GM21619 (cell line): Measurements from ENCODE around the gene PLEKHA1.

ENCODE experiments used
- ATAC-seq: cut with Tn5 transposase; IDR thresholded peaks from one replicate; pipeline ENCODE4 v1.9.1; 2021; ENCODE audit not compliant: unreplicated experiment

The PLEKHA1 gene

GRCh38 chr10:122475591-122476332 lies 101.3 kb downstream of the PLEKHA1 start:
- ATAC-seq, result no peak

DNA sequence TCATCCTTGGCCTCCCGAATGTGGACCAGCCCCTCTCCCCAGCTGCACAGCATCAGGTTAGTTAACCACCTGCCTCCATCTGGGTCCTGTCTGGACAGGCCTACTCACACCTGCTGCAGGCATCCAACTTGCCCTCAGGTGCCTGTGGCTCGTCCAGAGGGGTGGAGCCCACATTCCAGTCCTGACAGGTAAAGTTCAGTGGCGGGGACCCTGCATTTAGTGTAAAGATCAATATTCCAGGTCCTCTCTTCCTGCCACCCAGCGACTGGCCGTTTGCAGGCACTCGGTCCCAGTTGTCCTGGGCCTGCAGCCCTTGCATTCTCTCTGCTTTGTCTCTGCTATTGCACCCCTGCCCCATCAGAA lies 101.8 kb downstream of the PLEKHA1 start:
- ATAC-seq, result no peak

GRCh38 chr10:122477436-122477835 lies 102.9 kb downstream of the PLEKHA1 start:
- no peak for ATAC-seq

GRCh38 chr10:122478971-122479370 lies 104.5 kb downstream of the PLEKHA1 start:
- no peak for ATAC-seq

GRCh38 chr10:122480146-122480833 lies 105.8 kb downstream of the PLEKHA1 start:
- no peak for ATAC-seq

GRCh38 chr10:122481296-122482056 lies 107.0 kb downstream of the PLEKHA1 start:
- ATAC-seq, result no peak
